HuH-7 (cell line): ENCODE measurements around the gene CBARP.

Experiments used
- DNase-seq: peaks from one replicate; pipeline ENCODE4 v3.0.0; 2011; ENCODE audit warnings: low spot score

Gene CBARP

DNA sequence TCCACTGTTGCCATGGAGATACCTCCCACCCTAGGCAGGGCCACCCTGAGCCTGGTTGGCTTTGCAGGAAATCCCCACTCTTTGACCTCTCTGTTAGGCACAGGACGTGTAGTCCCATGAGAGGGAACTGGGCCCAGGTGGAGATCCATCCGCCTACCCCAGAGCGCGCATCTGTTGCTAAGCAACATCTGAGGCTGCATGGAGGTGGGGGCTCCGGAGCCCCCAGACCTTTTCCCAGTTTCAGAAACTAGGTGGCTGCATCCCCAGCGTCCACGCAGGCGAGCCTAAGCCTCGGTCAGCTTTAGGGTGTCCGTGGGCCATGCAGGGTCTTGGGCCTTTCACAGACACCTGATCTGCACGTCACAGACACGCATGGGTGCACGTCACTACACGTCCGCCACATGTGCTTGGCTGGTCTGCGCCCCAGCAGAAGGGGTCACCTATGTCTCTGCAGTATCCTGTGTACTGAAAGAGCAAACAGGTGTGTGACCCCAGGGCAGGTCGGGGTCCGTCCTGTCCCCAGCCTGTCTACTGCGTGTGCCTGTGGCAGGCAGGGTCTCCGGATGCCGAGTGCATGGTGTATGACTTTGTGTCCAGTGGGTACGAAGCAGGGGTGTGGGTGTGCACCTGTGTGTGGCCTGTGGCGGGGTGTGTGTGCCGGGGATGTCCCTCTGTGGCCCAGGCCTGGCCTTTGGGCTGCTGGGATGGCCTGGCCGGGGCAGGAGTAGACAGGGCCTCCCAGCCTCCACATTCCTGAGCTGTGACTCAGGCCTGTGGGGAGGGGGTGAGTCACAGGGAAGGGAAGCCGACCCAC, 27.2 kb upstream of the CBARP start:
- DNase-seq, result no peak

GRCh38 chr19:1263188-1263587, 25.4 kb upstream of the CBARP start:
- DNase-seq, result no peak

GRCh38 chr19:1262623-1263123, 24.9 kb upstream of the CBARP start:
- no peak for DNase-seq

DNA sequence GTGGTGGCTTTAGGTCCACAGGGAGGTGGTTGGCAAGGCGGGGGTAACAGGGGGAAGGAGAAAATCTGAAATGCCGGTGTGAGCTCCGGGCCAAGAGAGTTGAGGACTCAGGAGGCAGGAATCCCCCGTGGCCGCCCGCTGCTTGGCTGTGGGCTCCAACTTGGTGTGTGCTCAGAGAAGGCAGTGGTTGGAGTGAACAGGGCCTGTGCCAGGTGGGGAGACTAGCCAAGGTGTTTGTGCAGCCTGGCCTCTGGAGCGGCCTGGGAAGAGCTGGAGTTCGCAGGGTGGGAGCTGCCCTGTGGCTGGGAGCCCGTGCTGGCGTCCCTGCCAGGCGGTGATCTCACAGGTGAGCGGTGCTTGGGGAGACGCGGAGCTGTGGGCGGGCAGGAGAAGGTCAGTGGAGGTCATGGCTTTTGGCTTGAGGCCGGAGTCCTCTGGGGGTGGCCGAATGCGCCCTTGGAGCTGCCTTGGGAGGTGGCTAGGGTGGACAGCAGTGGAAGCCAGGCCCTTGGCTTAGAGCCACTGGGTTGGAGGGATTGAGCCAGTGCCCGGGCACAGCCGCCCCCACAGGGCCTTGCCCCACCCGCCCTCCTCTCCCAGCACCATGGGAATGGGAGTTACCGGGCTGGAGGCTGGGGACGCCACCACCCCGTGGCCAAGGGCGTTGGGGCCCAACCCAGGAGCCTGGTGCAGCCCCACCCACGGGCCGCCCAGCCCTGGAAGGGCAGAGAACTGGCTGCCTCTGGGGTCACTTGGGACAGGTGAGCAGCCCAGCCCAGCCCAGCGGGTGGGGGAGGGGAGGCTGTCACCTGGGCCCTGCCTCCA, 24.2 kb upstream of the CBARP start:
- DNase-seq, result no peak

- no peak for DNase-seq
Measured at GRCh38 chr19:1261538-1261797, 23.7 kb upstream of the CBARP start.

DNA sequence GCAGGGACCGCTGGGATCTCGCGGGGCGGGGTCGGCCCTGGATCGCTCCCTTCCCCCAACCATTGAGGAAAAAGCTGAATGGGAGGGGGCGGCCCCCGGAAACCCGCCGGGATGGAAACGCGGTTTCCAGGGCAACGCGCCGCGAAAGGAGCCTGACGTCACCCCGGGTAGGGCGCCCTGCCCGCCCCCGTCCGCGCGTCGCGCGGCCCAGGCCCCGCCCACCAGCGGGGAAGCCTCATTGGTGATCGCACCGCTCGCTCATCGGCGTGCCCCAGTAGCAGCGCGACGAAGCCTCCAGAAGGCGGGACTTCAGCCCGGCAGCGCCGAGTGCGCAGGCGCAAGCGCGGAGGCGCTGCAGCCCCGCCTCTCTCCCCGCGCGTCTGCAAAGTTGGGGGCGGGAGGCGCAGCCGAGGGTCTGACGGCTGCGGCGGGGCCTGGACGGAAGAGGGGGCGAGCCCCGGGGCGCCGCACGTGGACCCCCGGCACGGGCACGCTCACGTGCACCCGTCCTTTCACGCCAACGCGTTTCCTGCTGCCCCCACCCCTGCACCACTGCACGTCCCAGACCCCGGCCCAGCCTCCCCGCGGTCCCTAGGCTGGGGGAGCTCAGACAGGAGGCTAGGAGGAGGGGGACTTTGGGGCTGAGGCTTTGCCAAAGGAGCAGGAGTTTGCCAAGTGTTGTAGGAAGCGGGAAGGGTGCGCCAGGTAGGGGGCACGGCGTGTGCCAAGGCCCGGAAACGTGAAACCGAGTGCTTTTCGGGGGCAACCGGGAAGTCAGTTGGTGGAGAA, 23.1 kb upstream of the CBARP start:
- peak; percentile 87 for DNase-seq

DNA sequence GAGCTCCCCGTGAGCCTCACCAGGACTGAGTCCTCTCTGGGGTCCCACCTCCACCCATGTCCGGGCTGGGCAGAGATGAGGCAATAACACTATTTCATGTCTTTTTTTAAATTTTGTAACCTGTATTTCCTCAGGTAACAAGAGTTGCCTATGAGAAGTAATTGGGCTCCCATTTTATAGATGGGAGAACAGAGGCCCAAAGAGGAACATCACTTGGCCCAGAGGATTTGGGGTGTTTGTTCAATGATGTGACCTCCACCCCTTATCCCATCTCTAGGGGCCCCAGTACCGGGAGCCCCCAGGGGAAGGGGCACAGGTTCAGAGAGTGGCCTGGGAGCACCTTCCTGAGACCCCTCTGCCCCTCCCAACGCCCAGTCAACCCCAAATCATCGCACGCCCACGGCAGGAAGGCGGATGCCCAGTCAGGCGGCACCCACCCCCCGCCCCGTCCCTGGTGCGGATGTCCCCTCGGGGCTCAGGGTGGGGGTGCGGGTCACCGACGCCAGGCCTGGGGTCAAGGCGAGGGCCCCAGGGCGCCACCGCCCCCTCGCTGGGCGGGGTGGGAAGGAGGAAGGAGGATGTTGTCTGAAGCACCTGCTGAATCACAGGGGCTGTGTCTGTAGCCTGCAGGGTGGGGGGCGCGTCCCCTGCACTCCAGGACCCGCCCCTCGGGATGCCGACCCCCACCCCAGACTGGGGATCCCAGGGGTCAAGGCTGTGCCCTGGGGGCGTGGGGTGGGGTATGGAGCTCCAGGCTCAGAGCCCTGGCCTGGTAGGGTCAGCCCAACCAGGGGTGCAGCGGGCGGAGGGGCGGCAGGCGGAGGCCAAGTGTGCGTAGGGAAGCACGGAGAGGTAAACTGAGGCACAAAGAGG, 22.3 kb upstream of the CBARP start:
- DNase-seq, result no peak

GRCh38 chr19:1259206-1259875, 21.5 kb upstream of the CBARP start:
- DNase-seq, result no peak

DNA sequence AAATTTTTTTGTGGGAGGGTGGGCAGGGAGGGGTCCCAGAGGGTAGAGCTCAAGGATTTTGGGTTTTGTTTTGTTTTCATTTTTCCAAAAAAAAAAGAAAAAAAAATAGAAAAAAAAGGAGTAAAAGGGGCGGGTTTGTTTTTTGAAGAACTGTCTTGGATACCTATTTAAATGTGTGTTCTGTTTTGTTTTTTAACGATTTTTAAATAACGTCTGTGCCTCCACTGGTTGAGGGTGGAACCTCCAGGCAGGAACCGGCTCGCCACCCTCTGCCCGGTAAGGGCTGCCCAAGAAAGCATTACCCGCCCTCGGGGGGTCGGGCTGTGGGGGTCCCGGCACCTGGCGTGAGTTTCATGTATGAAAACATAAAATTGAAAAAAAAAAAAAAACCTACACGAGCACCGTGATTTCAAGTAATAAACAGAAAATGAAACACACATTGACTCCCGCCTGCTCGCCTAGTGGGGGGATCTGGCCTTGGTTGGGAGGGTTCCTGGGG, 21.0 kb upstream of the CBARP start:
- DNase-seq, result no peak

GRCh38 chr19:1258163-1258492, 20.3 kb upstream of the CBARP start:
- no peak for DNase-seq

- DNase-seq, result no peak
Measured at GRCh38 chr19:1257475-1258162, 19.8 kb upstream of the CBARP start.

GRCh38 chr19:1256646-1257474, 19.1 kb upstream of the CBARP start:
- DNase-seq, result no peak

DNA sequence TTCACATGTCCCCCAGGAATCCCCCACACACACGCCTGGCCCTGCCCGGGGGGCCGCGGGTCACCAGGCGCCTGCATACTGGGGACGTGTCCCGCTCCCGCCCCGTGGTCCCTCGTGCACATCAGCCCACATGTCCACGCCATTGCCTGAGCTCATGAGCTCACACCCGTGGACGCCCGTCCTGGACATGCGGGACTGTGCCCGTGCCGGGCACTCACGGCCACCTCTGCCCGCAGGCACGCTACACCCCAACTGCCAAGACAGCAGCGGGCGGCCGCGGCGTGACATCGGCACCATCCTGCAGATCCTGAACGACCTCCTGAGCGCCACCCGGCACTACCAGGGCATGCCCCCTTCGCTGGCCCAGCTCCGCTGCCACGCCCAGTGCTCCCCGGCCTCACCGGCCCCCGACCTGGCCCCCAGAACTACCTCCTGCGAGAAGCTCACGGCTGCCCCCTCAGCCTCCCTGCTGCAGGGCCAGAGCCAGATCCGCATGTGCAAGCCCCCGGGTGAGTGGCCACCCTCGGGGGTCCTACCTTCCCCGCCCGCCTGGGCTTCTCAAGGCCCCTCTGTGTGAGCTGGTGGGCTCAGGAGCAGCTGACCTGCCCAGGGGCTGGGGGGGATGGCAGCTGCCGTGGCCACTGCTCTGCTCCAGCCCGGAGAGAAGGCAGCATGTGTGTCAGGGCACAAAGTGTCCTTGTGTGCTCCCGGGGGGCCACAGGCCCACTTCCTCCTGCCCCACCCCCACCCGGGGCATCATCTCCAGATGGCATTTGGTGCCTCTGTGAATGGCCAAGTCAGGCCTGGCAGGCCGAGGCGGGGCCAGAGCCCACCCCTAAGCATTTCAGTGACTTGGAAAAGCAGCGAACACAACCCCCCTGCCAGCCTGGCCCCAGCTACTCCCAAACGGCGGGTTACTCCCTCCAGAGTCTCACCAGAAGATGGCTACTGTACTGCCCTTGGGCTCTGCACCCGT, 17.7 kb upstream of the CBARP start:
- DNase-seq, result no peak

GRCh38 chr19:1254530-1255185, 16.9 kb upstream of the CBARP start:
- DNase-seq, result no peak

GRCh38 chr19:1254081-1254527, 16.3 kb upstream of the CBARP start:
- no peak for DNase-seq

DNA sequence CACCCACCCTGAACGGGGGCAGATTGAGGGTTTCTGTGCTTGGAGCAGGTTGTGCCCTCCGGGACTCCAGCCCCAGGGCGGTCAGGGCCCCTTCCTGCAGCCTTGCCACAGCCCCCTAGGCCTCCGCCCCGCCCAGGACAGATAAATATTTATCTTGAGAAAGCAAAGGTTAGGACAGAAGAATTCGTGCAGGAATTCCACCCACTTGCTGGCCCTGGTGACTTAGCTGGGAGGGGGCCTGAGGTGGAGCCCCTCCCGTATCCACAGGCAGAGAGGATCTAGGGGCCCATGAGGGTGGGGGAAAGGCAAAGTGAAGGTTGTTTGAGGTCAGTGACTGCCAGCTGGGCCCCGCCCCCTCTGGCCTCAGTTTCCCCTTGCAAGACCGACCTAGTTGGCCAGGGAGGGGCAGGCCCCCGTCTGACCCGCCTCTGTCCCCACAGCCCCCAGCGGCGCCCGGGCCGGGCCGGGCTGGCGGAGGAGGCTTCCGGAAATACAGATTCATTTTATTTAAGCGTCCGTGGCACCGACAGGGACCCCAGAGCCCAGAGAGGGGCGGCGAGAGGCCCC, 15.8 kb upstream of the CBARP start:
- no peak for DNase-seq

GRCh38 chr19:1252821-1253513, 15.2 kb upstream of the CBARP start:
- DNase-seq, result no peak
